Activated gamma-delta T cell treated with anti-CD3 and anti-CD28 coated beads, Interleukin-2, amount 50 U/mL, for 16 hours (primary cell): Measurements from ENCODE around the gene CYP2W1.

Experiments used
- DNase-seq: peaks from one replicate; pipeline ENCODE4 v3.0.0-alpha.2; 2020; ENCODE audit warnings: low read depth

The CYP2W1 gene

DNA sequence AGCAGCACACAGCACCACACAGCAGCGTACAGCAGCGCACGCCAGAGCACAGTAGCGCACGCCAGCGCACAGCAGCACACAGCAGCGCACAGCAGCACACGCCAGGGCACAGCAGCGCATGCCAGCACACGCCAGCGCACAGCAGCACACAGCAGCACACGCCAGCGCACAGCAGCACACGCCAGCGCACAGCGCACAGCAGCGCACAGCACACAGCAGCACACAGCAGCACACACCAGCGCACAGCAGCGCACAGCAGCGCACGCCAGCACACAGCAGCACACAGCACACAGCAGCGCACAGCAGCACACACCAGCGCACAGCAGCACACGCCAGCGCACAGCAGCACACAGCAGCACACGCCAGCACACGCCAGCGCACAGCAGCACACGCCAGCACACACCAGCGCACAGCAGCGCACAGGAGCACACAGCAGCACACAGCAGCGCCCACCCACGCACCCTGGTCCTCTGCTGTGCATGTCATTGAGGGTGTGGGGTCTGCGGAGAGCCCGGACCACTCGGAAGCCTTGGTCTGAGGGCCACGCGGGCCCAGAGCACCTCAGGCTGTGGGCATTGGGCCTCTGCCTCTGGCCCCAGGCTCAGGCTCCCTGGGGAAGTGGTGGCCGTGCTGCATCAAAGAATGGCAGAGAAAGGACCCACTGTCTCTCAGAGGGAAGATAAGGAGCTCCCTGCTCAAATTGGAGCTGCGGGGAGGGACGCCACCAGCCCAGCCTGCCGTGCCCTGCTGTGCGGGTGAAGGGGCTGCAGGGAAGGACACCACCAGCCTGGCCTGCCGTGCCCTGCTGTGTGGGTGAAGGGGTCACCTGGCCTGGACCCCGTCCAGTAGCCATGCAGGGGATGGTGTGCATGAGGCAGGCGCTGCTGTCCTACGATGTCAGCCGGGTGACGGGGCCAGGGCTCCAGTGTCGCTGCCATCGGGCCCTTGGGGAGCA is 33.9 kb downstream of the CYP2W1 start:
- no peak for DNase-seq

DNA sequence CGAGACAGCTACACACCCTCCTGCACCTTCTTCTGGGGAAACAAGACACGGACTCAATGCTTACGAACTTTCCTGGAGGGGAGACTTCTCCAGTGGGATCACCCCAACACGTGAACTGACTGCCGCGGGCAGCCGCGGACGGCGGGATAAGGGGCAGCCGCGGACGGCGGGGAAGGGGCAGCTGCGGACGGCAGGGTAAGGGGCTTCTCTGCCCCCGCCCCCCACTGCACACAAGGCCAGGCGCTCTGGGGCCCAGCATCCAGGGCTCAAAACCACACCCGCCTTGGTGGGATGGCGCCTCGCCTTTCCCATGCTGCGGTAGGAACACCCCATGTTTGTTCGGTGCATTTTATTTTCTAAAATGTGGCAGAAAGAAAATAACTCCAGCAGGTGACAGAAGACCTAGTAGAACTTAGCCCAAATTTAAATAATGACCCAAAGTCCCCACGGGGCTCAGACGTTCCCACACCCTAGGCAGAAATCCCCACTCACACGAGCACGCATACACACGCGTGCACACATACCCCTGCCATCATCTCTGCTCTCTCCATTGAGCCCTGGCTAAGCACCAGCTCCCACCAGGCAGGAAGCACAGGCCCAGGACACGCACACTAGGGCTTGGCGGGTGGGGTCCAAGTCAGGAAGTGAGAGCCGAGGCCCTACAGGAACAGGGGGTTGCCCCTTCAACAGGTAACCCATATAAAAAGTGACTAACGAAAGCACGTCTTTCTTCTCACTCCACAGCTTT is 34.8 kb downstream of the CYP2W1 start:
- no peak for DNase-seq

DNA sequence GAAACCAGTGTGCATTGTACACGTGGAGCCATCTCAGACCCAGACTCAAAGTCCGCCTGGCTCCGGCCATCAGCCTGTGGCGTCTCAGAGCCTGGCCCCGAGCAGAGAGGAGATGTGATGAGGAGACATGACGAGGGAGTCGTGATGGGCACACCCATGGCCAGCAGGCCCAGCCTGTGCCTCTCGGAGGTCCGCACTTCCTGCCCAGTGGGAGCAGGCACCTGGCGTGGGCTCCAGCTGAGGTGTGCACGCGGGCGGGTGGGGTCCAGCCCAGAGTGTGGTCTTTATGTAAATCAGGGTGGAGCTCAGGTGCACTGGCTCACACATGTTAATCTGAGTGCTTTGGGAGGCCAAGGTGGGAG is 35.3 kb downstream of the CYP2W1 start:
- DNase-seq, result no peak

DNA sequence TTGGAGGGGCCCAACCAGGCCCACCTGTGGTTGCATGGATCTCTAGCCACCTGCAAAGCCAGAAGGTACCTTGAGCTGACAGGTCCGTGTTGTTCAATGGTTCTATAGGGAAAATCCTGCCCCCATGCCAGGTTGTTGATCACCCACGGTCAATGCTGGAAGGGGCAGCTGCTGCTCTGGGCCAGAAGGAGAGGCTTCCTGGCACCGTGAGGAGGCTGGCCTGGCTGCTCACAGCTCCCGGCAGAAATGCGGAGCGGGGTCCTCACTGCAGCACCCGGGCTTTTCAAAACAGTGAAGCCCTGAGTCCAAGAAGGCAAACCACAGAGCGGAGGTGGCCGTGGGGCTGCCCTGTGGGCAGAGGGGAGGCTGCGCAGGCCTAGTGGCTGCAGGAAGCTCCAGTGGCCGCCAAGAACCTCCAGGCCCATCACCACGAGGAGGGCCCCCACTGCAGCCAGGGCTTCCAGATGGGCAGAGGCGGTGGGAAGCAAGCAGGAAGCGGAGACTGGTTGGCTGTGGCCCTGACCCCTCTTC is 36.3 kb downstream of the CYP2W1 start:
- DNase-seq, result no peak

DNA sequence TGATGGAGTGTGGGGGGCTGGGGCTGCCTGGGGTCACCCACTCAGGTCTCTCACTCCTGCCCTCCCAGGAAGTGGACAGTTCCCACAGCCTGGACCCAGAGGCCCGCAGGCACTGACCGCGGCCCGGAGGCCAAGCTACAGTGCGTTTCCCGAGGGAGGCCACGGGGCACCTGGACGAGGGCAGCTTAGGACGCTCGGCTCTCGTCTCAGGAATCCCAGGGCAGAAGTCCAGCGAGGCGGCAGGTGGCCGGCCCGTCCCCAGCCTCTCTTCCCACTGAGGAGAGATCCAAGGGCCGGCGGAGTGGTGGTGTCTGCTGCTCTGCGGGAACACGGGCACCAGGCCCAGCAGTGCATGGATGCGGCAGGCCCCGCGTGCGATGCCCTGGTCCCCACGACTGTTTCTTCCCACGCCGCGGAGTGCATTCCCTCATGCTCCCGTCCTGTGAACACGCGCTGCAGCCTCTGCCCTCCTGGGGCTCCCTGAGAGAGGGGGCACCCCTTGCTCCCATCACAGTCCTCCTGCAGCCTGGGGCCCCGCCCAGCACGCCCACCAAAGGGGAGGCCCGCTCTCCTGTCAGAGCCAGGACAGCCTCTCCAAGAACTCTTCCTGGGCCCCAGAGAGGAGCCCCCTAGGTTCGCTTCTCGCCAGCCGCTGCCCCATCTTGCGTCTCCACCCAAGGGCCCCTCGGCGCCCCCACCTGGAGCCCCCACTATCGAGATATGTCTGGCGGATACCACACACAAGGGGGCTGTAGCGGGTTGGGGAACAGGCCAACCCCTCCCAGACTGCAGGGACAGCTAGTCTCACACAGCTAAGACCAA is 37.0 kb downstream of the CYP2W1 start:
- DNase-seq, result no peak

DNA sequence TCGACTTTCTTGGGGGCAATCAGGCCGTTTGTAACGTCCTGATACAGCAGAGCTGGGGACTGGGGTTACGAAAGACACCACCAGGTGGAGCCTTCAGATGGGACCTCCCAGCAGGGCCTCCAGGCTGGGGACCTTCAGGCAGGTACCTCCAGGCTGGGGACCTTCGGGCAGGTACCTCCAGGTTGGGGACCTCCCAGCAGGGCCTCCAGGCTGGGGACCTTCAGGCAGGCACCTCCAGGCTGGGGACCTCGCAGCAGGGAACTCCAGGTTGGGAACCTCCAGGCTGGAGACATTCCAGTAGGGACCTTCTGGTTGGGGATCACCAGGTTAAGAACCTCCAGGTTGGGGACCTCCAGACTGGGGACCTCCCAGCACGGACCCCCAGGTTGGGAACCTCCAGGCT is 37.9 kb downstream of the CYP2W1 start:
- no peak for DNase-seq

DNA sequence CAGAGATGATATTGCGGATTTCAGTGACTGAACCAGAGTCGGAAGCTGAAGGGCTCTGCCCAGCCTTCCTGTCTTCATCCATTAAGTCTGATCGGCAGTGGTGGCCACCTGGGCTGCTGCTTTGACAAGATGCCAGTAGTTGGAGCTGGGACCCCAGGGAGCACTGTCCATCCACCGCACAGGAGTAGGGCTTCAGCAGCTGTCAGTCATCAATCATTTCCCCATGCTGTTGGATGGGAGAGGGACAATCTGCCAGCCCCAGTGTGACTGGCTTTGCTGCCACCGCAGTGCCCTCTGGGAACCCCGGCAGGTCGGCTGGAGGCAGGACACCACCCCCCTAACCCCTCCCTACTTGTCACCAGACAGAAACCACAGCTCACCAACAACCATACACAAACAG is 38.4 kb downstream of the CYP2W1 start:
- DNase-seq, result no peak

DNA sequence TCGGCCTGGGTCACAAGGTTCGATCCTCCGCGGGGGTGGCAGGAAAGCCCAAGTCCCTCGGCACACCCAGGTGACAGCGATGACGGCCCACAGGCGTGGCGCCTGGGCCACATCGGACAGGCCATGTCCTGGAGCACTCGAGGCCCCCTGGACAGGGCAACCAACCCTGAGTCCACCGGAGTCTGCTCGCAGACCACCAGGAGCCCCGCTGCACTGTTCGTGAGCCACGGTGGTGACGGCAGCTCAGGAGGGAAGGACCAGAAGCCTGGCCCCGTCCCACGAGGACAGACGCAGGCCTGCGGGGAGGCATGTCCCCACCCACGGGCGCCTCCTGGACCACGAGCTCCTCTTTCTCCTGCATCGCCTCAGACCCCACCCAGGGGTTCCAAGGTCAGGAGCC is 39.0 kb downstream of the CYP2W1 start:
- no peak for DNase-seq

DNA sequence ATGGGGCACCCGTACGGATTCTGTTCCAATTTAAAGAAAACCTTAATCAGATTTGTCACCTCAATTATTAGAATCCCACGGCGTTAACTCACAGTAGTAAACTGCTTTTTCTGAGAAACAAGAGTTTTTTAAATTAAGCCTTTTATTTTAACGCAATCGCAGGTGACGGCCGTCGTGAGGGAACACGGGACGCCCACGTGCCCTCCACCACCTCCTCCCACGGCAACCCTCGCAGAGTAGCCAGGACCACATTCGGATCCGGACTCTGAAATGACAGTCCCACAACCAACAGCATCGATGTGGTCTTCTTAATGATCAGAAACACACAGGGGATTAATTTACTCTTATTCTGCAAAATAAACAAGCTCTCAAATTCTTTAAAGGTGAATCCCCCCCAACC is 39.4 kb downstream of the CYP2W1 start:
- no peak for DNase-seq

DNA sequence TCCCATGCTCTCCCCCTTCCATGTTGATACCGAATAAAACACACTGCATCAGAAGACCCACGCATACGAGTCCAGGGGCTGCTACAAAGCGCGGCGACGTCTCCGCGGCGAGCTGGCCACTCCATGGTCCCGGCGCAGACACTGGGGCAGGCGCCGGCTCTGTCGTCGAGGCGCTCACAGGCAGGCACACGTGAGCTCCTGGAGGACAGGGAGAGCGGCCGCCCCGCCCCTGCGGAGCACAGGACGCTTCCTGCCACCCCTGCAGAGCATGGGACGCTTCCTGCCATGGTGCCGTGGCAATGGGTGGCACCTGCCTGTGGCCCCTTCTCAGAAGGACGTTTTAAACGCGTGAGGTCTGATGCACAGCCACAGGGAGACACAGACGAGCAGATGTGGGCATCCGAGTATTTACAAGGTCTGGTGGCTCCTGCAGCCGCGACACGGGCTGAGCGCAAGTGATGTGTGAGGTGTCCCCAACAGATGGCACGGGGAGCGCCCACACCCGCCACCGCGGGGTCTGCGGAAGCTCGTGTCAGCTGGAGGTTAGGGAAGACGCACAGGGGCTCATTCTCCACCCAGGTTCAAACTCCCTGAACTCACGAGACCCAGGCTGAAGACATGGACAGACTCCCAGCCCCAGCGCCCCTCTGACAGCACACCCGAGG is 40.0 kb downstream of the CYP2W1 start:
- DNase-seq, result no peak

DNA sequence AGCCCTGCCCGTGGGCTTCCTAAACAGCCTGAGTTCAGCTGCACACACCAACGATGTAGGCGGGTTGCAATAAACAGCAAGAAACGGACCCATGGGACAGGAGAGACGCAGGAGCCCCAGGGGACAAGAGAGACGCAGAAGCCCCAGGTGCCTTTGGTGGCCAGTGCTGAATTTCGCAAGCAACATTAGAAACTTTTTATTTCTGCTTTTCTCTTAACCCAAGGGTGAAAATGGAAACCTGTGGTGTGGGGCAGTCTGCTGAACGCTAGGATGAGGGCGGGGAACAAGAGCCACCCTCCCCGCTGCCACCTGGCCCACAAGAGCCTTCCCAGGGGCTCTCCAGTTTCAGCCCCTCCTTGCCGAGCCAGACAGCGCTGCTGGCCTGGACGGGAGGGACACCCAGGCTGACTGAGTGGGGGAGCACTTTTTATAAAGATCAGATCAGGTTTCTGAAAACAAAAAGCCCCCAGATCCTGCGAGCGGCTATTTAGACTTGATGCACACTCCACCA is 41.4 kb downstream of the CYP2W1 start:
- DNase-seq, result no peak

DNA sequence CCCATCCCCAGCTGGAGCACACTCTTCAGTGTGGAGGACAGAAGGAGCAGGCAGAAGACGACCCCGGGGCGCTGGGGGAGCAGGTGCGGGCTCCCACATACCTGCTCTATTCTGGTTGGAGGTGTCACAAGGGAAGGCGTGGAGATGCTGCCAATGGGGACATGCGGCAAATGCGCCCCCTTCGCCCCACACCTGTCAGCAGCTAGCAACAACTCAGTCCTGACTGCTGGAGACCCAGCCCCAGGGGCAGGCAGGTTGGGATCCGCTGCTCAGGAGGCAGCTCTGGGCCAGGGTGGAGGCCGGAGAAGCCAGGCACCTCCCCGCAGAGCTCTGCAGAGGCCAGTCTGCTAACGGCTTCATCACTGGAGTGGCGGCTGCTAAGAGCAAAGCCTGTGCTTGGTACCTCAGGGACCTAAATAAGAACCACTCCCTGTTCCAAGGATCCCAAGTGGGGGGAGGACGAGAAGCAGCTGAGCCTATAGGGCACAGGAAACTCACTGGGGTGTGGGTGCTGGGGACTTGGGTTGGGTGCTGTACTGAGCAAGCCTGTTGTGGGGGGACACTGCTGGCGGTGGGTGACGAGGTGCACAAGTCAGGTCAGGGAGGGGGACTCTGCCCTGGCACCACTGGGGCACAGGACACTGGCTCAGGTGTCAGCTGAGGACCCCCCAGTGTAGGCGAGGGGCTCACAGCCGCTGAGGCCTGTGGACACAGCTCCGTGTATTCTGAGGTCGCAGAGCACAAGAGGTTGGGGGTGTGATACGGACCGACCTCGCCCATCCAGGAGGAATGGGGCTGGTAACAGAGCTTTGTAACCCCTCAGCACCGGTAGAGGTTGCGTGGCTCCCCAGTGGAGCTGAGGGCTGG is 42.1 kb downstream of the CYP2W1 start:
- DNase-seq, result no peak

DNA sequence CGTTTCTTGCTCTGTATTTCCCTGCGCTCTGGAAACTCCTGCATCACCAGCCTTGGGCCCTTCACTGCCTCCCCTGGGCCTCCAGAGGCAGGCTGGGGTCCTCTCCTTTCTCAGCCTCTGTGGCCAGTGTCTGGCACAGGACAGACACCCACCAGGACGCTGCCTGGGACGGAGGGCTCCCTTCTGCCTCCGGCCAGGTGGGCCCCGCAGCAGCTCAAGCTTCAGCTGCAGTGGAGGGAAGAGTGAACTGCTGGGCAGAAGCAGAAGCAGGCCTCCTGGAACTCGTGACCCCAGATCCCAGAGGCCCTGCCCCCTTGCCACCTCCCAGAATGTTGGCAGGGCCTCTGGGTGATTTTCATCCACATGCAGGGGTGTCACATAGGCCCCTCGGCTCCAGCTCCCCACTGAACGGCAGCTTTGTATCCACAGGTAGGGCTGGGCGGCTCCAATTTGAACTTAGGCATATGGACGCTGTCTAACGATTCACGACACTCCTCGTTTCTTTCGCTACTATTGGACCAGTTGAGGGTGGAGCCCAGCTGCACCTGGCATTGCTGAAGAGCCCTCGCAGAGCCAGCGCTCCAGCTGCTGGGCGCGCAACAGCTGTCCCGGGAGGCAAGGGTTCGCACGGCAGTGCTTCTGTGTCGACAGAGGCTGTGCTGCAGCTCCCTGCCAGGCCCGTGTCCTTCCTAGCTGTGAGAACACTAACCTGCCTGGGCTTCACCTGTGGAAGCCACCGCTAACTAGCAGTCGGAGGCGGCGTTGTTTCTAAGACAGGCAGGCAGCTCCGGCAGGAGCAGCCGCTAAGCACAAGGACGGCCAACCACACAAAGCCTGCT is 43.0 kb downstream of the CYP2W1 start:
- DNase-seq, result no peak

DNA sequence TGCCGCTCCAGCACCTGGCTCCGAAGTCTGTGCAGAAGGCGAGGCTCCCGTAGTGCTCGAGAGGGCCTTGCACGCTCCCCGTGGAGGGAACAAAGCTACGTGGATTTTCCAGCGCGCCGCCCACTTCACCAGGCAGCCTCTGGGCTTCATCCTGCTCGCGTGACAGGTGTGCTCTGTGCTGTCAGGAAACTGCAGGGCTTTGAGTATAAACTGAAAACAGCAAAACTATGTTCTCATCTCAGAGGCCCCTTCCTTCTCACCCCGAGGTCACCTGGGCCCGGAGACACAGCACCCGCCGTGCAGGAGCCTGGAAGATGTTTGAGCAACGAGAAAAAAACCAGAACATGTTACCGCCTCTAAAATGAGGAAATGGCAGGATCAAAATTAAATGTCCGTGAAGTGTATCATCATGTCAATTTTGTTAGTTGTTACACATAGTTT is 43.8 kb downstream of the CYP2W1 start:
- DNase-seq, result no peak

DNA sequence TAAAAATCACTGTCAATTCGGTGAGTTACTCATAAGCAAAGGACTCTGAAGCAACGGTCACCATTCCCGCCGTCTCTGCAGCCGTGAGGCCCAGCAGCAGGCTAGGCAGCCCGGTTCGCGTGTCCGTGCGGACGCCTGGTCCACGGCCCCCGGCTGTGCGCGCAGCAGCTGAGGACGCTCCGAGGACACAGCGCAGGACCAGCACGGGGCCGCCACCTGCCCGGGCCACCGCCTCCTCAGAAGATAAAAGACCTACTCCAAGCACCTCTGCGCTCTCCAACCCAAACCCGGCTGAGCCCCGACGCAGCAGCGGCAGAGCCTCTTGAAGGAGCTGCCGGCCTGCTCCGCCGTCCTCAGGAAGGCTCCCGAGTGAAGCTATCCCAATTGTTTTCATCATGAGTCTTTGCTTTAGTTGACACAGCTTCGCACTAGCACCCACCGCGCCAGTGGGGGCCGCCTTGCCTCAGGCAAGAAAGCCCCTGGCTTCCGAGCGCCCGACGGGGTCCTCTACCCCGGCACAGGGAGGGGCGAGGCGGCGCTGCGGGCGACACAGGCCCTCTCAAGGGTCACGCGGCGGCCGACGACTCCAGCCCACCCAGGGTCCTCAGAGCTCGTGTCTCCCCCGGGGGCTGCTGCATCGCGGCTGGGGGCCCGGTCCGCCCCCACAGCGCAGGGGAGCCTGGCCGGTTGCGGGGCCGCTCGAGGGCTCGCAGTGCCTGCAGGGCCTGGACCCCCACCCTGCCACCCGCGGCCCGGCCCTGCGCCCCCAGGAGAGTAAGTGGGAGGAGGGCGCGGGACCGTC is 44.5 kb downstream of the CYP2W1 start:
- DNase-seq, result no peak

DNA sequence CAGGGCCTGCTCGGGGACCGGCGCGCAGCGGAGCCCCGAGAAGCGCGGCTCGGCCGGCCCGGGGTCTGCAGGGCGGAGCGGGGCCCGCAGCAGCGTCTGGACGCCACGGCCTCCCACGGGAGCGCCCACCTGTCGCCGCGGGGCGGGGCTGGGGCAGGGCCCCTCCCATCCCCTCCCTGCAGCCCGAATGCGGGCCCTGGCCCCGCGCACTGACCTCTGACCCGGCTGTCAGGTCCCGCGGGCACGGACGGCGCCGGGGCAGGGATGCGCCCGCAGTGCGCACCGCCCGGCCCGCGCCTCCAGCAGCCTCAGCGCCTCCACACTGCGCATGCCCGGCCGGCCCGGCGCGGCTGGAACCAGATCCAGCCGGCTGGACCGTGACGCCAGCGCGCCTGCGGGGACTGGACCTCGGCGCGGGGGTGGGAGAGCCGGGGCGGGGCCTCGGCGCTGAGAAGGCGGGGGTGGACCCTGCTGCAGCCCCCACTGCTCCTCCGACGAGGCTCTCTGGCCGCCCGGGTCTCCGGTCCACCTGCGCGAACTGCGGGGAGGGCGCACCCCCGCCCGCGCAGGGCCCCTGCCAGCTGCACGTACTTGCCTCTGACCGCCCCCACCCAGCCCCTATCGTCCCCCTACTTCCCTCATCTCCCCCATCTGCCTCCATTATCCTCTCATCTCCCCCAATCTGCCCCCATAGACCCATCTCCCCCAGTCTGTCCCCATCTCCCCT is 45.2 kb downstream of the CYP2W1 start:
- DNase-seq, result peak; percentile 65

DNA sequence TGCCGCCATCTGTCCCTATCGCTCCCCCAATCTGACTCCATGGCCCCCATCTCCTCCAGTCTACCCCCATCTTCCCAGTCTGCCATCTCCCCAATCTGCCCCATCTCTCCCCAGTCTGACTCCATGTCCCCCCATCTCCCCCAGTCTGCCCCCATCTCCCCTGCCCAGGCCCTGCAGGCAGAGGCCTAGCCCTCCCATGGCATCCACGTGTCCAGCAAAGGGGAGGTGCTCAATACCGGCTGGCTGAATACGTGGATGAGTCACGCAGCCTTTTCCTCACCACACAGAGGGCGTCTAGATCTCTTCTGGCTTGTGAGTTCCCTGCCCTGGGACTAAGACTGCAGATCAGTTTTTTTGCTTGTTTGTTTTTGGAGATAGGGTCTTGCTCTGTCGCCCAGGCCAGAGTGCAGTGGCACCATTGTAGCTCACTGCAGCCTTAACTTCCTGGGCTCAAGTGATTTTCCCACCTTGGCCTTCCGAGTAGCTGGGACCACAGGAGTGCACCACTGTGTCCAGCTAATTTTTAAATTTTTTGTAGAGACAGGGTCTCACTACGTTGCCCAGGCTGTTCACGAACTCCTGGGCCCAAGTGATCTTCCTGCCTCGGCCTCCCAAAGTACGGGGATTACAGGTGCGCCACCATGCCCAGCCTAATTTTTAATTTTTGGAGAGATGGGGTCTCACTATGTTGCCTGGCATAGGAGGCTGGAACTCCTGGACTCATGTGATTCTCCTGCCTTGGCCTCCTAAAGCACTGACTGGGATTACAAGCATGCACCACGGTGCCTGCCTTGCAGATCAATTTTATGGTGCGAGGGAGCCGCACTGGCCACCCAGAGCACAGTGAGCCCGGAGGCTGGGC is 46.0 kb downstream of the CYP2W1 start:
- peak; percentile 38 for DNase-seq
